ENCODE data around the gene EPM2A. TPM values are rescaled to one million over a fixed set of nuclear protein-coding genes. Genes with fewer than 3 reads are reported as not detected.

Gene EPM2A
- total and polyA plus RNA-seq, 2 donors from 2014 or later = 7.8 to 9.6 TPM

GRCh38 chr6:145714731-145715130, 20.6 kb downstream of the EPM2A start:
- TF ChIP-seq, protein P1, sequence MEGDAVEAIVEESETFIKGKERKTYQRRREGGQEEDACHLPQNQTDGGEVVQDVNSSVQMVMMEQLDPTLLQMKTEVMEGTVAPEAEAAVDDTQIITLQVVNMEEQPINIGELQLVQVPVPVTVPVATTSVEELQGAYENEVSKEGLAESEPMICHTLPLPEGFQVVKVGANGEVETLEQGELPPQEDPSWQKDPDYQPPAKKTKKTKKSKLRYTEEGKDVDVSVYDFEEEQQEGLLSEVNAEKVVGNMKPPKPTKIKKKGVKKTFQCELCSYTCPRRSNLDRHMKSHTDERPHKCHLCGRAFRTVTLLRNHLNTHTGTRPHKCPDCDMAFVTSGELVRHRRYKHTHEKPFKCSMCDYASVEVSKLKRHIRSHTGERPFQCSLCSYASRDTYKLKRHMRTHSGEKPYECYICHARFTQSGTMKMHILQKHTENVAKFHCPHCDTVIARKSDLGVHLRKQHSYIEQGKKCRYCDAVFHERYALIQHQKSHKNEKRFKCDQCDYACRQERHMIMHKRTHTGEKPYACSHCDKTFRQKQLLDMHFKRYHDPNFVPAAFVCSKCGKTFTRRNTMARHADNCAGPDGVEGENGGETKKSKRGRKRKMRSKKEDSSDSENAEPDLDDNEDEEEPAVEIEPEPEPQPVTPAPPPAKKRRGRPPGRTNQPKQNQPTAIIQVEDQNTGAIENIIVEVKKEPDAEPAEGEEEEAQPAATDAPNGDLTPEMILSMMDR (IDR thresholded peaks at IDR 0.05; ENCODE audit: borderline replicate concordance, extremely low read depth, insufficient read depth) = no peak
- Histone ChIP-seq H3K27me3 (ENCODE audit: control insufficient read depth, insufficient read depth, low read length) (no peaks in the 10 kb centered on the region), H3K9ac (ENCODE audit: low read length in 3 of 3) (no peak overlapping the region), H3K4me1 (ENCODE audit: control insufficient read depth in 2 of 3, insufficient read depth in 2 of 3, low read depth in 1 of 3, low read length in 3 of 3) (no peaks in the 10 kb centered on the region), H3K27ac (ENCODE audit: low read depth in 2 of 2, low read length in 2 of 2) (no peak overlapping the region), H3K9me3 (ENCODE audit: control insufficient read depth in 2 of 3, insufficient read depth in 1 of 3, low read length in 3 of 3) (peaks cover 0 to 3% (median 0%) of the 10 kb centered on the region in 3 donors), H3K4me3 (ENCODE audit: low read length in 3 of 3) (no peak overlapping the region), H3K36me3 (ENCODE audit: control insufficient read depth in 2 of 3, insufficient read depth in 3 of 3, low read length in 3 of 3) (no peaks in the 10 kb centered on the region)
- intact Hi-C loops (cut with DNase I) = no loop called here
- DNase-seq (no peak), FAIRE-seq (no peak)

- H3K4me1 ChIP-seq (ENCODE audit: control insufficient read depth in 2 of 3, insufficient read depth in 2 of 3, low read depth in 1 of 3, low read length in 3 of 3) = no peaks in the 10 kb centered on the region
- H3K36me3 ChIP-seq (ENCODE audit: control insufficient read depth in 2 of 3, insufficient read depth in 3 of 3, low read length in 3 of 3) = no peaks in the 10 kb centered on the region
- H3K27me3 ChIP-seq (ENCODE audit: control insufficient read depth, insufficient read depth, low read length) = no peaks in the 10 kb centered on the region
- intact Hi-C loops (cut with DNase I) = no loop called here
- no peak overlapping the region for H3K27ac ChIP-seq (ENCODE audit: low read depth in 2 of 2, low read length in 2 of 2)
- peaks cover 0 to 3% (median 0%) of the 10 kb centered on the region in 3 donors for H3K9me3 ChIP-seq (ENCODE audit: control insufficient read depth in 2 of 3, insufficient read depth in 1 of 3, low read length in 3 of 3)
- FAIRE-seq (no peak), DNase-seq (no peak)
- no peak overlapping the region for H3K9ac ChIP-seq (ENCODE audit: low read length in 3 of 3)
- TF ChIP-seq, protein P1 (IDR thresholded peaks at IDR 0.05; ENCODE audit: borderline replicate concordance, extremely low read depth, insufficient read depth) = no peak
- H3K4me3 ChIP-seq (ENCODE audit: low read length in 3 of 3) = no peak overlapping the region
Observed at GRCh38 chr6:145713773-145714172, 21.5 kb downstream of the EPM2A start.

DNA sequence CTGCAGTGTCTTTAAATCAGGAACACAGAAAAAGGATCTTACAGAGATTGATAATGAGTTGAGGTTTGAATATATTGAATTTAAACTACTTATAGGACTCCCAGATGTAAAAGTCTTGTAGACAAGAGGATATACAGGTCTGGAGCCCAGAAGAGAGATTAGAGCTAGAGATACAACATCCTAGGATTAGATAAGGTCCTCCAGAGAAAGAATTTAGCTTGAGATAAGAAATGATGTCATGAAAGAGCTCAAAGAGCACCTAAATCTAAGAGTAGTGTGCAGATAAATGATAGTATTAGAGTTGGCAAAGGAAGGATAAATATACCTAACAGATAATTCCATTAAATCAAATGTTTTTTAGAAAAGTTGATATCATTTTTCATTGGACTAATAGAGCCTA, 23.9 kb downstream of the EPM2A start:
- FAIRE-seq (no peak), DNase-seq (no peak)
- Histone ChIP-seq H3K27ac (ENCODE audit: low read depth in 2 of 2, low read length in 2 of 2) (no peak overlapping the region), H3K9ac (ENCODE audit: low read length in 3 of 3) (no peak overlapping the region), H3K9me3 (ENCODE audit: control insufficient read depth in 2 of 3, insufficient read depth in 1 of 3, low read length in 3 of 3) (peaks cover 0 to 3% (median 0%) of the 10 kb centered on the region in 3 donors), H3K27me3 (ENCODE audit: control insufficient read depth, insufficient read depth, low read length) (no peaks in the 10 kb centered on the region), H3K36me3 (ENCODE audit: control insufficient read depth in 2 of 3, insufficient read depth in 3 of 3, low read length in 3 of 3) (no peaks in the 10 kb centered on the region), H3K4me1 (ENCODE audit: control insufficient read depth in 2 of 3, insufficient read depth in 2 of 3, low read depth in 1 of 3, low read length in 3 of 3) (no peaks in the 10 kb centered on the region), H3K4me3 (ENCODE audit: low read length in 3 of 3) (no peak overlapping the region)
- TF ChIP-seq, protein P1 (IDR thresholded peaks at IDR 0.05; ENCODE audit: borderline replicate concordance, extremely low read depth, insufficient read depth) = no peak
- intact Hi-C loops (cut with DNase I) = no loop called here

DNA sequence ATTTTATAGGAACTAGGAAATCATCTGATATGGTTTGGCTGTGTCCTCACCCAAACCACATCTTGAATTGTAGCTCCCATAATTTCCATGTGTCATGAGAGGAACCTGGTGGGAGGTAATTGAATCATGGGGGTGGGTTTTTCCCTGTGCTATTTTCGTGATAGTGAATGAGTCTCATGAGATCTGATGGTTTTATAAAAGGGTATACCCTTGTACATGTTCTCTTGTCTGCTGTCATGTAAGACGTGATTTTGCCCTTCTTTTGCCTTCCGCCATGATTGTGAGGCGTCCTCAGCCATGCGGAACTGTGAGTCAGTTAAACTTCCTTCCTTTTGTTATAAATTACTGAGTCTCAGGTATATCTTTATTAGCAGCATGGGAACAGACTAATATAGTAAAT, 27.9 kb downstream of the EPM2A start:
- peaks cover 0 to 1% (median 0%) of the 10 kb centered on the region in 3 donors for H3K9me3 ChIP-seq (ENCODE audit: control insufficient read depth in 2 of 3, insufficient read depth in 1 of 3, low read length in 3 of 3)
- H3K27ac ChIP-seq (ENCODE audit: low read depth in 2 of 2, low read length in 2 of 2) = no peak overlapping the region
- no peak overlapping the region for H3K4me3 ChIP-seq (ENCODE audit: low read length in 3 of 3)
- intact Hi-C loops (cut with DNase I) = no loop called here
- no peaks in the 10 kb centered on the region for H3K27me3 ChIP-seq (ENCODE audit: control insufficient read depth, insufficient read depth, low read length)
- H3K4me1 ChIP-seq (ENCODE audit: control insufficient read depth in 2 of 3, insufficient read depth in 2 of 3, low read depth in 1 of 3, low read length in 3 of 3) = no peaks in the 10 kb centered on the region
- TF ChIP-seq, protein P1 (IDR thresholded peaks at IDR 0.05; ENCODE audit: borderline replicate concordance, extremely low read depth, insufficient read depth) = no peak
- no peak overlapping the region for H3K9ac ChIP-seq (ENCODE audit: low read length in 3 of 3)
- no peaks in the 10 kb centered on the region for H3K36me3 ChIP-seq (ENCODE audit: control insufficient read depth in 2 of 3, insufficient read depth in 3 of 3, low read length in 3 of 3)
- no peak for FAIRE-seq
- no peak for DNase-seq

Measured in kidney (tissue), 14 donors.